Measurements from ENCODE around the gene ZMAT5.

- TF ChIP-seq, protein P1, sequence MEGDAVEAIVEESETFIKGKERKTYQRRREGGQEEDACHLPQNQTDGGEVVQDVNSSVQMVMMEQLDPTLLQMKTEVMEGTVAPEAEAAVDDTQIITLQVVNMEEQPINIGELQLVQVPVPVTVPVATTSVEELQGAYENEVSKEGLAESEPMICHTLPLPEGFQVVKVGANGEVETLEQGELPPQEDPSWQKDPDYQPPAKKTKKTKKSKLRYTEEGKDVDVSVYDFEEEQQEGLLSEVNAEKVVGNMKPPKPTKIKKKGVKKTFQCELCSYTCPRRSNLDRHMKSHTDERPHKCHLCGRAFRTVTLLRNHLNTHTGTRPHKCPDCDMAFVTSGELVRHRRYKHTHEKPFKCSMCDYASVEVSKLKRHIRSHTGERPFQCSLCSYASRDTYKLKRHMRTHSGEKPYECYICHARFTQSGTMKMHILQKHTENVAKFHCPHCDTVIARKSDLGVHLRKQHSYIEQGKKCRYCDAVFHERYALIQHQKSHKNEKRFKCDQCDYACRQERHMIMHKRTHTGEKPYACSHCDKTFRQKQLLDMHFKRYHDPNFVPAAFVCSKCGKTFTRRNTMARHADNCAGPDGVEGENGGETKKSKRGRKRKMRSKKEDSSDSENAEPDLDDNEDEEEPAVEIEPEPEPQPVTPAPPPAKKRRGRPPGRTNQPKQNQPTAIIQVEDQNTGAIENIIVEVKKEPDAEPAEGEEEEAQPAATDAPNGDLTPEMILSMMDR (IDR thresholded peaks at IDR 0.05; ENCODE audit: insufficient read depth, low read depth, low read length) = no peak
- TF ChIP-seq EZH2 (IDR thresholded peaks at IDR 0.05; ENCODE audit: insufficient read depth, low read length) = no peak
These were observed 37.6 kb downstream of the ZMAT5 start for GRCh38 chr22:29729161-29729560.

Measured in astrocyte (in vitro differentiated cells and primary cell).